ENCODE results near the gene ICA1.
"Not testable (repeated sequence)": the region's sequence is repeated elsewhere in the genome, so short reads cannot be mapped to it uniquely, and the experiment has no call there.

The ICA1 gene

GRCh38 chr7:8261711-8262695 lies at the start of gene ICA1:
Gene ICA1 (minus strand): TSS chr7:8262167. CDS start chr7:8235926, 26,241 bp downstream.
- DNase-seq = peak; percentile 82

- DNase-seq = no peak
Observed at GRCh38 chr7:8310876-8311275, 48.9 kb upstream of the ICA1 start.

GRCh38 chr7:8305625-8306388 lies 43.8 kb upstream of the ICA1 start:
- no peak for DNase-seq

- no peak for DNase-seq
Observed at GRCh38 chr7:8305104-8305503, 43.1 kb upstream of the ICA1 start.

GRCh38 chr7:8303904-8304528 lies 42.0 kb upstream of the ICA1 start:
- no peak for DNase-seq

GRCh38 chr7:8297023-8297422 lies 35.1 kb upstream of the ICA1 start:
- DNase-seq = not testable (repeated sequence)

GRCh38 chr7:8296362-8296659 lies 34.3 kb upstream of the ICA1 start:
- DNase-seq = no peak

- peak; percentile 96 for DNase-seq
Observed at GRCh38 chr7:8295638-8296361, 33.8 kb upstream of the ICA1 start.

GRCh38 chr7:8291397-8292141 lies 29.6 kb upstream of the ICA1 start:
- no peak for DNase-seq

GRCh38 chr7:8290645-8291308 lies 28.8 kb upstream of the ICA1 start:
- DNase-seq = peak; percentile 99

- no peak for DNase-seq
Observed at GRCh38 chr7:8286118-8286517, 24.2 kb upstream of the ICA1 start.

- DNase-seq = no peak
Observed at GRCh38 chr7:8285155-8285554, 23.2 kb upstream of the ICA1 start.

GRCh38 chr7:8284606-8285005 lies 22.6 kb upstream of the ICA1 start:
- DNase-seq = no peak

- DNase-seq = no peak
Observed at GRCh38 chr7:8283968-8284367, 22.0 kb upstream of the ICA1 start.

- DNase-seq = no peak
Observed at GRCh38 chr7:8282871-8283270, 20.9 kb upstream of the ICA1 start.

GRCh38 chr7:8282162-8282561 lies 20.2 kb upstream of the ICA1 start:
- no peak for DNase-seq

- no peak for DNase-seq
Observed at GRCh38 chr7:8278183-8278582, 16.2 kb upstream of the ICA1 start.

GRCh38 chr7:8277394-8277982 lies 15.5 kb upstream of the ICA1 start:
- no peak for DNase-seq

GRCh38 chr7:8274589-8274988 lies 12.6 kb upstream of the ICA1 start:
- DNase-seq = no peak

- no peak for DNase-seq
Observed at GRCh38 chr7:8271960-8272359, 10.0 kb upstream of the ICA1 start.

GRCh38 chr7:8263048-8263447 lies 1.1 kb upstream of the ICA1 start:
- no peak for DNase-seq
